Measurements from ENCODE around the gene ANKH. TPM values are rescaled to one million over a fixed set of nuclear protein-coding genes. Genes with fewer than 3 reads are reported as not detected.

ANKH gene
- total and polyA plus RNA-seq, 2 of the 13 experiments (the other 11 are each of a cell fraction or from before 2014, with no cell fraction given): 25.0 to 36.0 TPM

GRCh38 chr5:14760548-14761002 lies 111.0 kb downstream of the ANKH start (continued):
- TF ChIP-seq ZNF703 (CRISPR knock-in tag; IDR thresholded peaks at IDR 0.05; ENCODE audit: borderline replicate concordance) (no peak), ZC3H13 (CRISPR knock-in tag; IDR thresholded peaks at IDR 0.05) (no peak), NFKBIZ (CRISPR knock-in tag; IDR thresholded peaks at IDR 0.05) (no peak), HNRNPLL (IDR thresholded peaks at IDR 0.05; ENCODE audit: low read depth, low read length, poor library complexity, severe bottlenecking) (no peak), CENPX (CRISPR knock-in tag; IDR thresholded peaks at IDR 0.05) (no peak), JUNB (CRISPR knock-in tag; IDR thresholded peaks at IDR 0.05; ENCODE audit: borderline replicate concordance) (no peak), ZNF775 (CRISPR knock-in tag; IDR thresholded peaks at IDR 0.05; ENCODE audit: borderline replicate concordance) (no peak), SMC3 (IDR thresholded peaks at IDR 0.05; ENCODE audit: low read length) (no peak), BRD4 (CRISPR knock-in tag; IDR thresholded peaks at IDR 0.05) (no peak), XBP1 (CRISPR knock-in tag; IDR thresholded peaks at IDR 0.05) (no peak), ZKSCAN1 (IDR thresholded peaks at IDR 0.05; ENCODE audit: low read length) (no peak), SIN3A (IDR thresholded peaks at IDR 0.05; ENCODE audit: borderline replicate concordance, low read depth, low read length) (no peak), ZFY (CRISPR knock-in tag; IDR thresholded peaks at IDR 0.05) (no peak), ZIK1 (CRISPR knock-in tag; IDR thresholded peaks at IDR 0.05; ENCODE audit: borderline replicate concordance, low read depth) (no peak), HDAC6 (IDR thresholded peaks at IDR 0.05; ENCODE audit: low read depth, low read length) (no peak), HHEX (CRISPR knock-in tag; IDR thresholded peaks at IDR 0.05) (no peak), STAT6 (CRISPR knock-in tag; IDR thresholded peaks at IDR 0.05; ENCODE audit: borderline replicate concordance) (no peak), SETDB1 (CRISPR knock-in tag; IDR thresholded peaks at IDR 0.05; ENCODE audit: borderline replicate concordance) (no peak)
- TF ChIP-seq, protein P1, sequence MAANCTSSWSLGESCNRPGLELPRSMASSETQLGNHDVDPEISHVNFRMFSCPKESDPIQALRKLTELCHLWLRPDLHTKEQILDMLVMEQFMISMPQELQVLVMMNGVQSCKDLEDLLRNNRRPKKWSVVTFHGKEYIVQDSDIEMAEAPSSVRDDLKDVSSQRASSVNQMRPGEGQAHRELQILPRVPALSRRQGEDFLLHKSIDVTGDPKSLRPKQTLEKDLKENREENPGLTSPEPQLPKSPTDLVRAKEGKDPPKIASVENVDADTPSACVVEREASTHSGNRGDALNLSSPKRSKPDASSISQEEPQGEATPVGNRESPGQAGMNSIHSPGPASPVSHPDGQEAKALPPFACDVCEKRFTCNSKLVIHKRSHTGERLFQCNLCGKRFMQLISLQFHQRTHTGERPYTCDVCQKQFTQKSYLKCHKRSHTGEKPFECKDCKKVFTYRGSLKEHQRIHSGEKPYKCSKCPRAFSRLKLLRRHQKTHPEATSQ (CRISPR knock-in tag; IDR thresholded peaks at IDR 0.05; ENCODE audit: borderline replicate concordance): no peak
- TF ChIP-seq, protein P2, sequence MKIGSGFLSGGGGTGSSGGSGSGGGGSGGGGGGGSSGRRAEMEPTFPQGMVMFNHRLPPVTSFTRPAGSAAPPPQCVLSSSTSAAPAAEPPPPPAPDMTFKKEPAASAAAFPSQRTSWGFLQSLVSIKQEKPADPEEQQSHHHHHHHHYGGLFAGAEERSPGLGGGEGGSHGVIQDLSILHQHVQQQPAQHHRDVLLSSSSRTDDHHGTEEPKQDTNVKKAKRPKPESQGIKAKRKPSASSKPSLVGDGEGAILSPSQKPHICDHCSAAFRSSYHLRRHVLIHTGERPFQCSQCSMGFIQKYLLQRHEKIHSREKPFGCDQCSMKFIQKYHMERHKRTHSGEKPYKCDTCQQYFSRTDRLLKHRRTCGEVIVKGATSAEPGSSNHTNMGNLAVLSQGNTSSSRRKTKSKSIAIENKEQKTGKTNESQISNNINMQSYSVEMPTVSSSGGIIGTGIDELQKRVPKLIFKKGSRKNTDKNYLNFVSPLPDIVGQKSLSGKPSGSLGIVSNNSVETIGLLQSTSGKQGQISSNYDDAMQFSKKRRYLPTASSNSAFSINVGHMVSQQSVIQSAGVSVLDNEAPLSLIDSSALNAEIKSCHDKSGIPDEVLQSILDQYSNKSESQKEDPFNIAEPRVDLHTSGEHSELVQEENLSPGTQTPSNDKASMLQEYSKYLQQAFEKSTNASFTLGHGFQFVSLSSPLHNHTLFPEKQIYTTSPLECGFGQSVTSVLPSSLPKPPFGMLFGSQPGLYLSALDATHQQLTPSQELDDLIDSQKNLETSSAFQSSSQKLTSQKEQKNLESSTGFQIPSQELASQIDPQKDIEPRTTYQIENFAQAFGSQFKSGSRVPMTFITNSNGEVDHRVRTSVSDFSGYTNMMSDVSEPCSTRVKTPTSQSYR (CRISPR knock-in tag; IDR thresholded peaks at IDR 0.05; ENCODE audit: borderline replicate concordance): no peak
- TF ChIP-seq, protein P3, sequence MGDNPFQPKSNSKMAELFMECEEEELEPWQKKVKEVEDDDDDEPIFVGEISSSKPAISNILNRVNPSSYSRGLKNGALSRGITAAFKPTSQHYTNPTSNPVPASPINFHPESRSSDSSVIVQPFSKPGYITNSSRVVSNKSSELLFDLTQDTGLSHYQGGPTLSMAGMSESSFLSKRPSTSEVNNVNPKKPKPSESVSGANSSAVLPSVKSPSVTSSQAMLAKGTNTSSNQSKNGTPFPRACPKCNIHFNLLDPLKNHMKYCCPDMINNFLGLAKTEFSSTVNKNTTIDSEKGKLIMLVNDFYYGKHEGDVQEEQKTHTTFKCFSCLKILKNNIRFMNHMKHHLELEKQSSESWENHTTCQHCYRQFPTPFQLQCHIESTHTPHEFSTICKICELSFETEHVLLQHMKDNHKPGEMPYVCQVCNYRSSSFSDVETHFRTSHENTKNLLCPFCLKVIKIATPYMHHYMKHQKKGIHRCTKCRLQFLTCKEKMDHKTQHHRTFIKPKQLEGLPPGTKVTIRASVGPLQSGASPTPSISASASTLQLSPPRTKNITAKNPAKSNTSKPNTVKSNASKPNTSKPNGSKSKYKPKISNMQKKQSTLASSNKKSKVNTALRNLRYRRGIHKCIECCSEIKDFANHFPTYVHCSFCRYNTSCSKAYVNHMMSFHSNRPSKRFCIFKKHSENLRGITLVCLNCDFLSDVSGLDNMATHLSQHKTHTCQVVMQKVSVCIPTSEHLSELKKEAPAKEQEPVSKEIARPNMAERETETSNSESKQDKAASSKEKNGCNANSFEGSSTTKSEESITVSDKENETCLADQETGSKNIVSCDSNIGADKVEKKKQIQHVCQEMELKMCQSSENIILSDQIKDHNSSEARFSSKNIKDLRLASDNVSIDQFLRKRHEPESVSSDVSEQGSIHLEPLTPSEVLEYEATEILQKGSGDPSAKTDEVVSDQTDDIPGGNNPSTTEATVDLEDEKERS (CRISPR knock-in tag; IDR thresholded peaks at IDR 0.05): no peak; the same call in 1 of the 2 replicates
